ENCODE results near the gene IMMP2L. TPM values are rescaled to one million over a fixed set of nuclear protein-coding genes. Genes with fewer than 3 reads are reported as not detected.

The IMMP2L gene
- total and polyA plus RNA-seq, 2 of the 8 experiments (the other 6 are each of a cell fraction or from before 2014, with no cell fraction given): 2.3 to 10.1 TPM

DNA sequence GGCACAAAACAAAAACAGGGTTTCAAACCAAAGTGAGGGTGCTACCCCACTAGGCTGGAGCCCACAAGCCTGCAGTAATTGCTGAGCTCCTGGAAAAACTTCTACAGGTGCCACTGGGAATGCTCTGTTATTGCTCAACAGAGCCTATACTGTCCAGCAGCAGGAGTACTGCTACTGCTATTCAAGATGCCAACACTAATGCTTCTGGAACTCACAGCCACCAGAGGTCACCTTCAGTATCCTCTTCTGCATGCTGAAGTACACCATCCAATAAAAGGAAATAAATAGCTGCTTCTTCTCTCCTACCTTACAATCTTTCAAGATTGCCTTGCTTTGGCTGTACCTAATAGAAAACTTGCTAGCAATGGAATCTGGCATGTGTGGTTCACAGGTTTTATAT, 249.3 kb downstream of the IMMP2L start (continued):
- TF ChIP-seq, protein P1, sequence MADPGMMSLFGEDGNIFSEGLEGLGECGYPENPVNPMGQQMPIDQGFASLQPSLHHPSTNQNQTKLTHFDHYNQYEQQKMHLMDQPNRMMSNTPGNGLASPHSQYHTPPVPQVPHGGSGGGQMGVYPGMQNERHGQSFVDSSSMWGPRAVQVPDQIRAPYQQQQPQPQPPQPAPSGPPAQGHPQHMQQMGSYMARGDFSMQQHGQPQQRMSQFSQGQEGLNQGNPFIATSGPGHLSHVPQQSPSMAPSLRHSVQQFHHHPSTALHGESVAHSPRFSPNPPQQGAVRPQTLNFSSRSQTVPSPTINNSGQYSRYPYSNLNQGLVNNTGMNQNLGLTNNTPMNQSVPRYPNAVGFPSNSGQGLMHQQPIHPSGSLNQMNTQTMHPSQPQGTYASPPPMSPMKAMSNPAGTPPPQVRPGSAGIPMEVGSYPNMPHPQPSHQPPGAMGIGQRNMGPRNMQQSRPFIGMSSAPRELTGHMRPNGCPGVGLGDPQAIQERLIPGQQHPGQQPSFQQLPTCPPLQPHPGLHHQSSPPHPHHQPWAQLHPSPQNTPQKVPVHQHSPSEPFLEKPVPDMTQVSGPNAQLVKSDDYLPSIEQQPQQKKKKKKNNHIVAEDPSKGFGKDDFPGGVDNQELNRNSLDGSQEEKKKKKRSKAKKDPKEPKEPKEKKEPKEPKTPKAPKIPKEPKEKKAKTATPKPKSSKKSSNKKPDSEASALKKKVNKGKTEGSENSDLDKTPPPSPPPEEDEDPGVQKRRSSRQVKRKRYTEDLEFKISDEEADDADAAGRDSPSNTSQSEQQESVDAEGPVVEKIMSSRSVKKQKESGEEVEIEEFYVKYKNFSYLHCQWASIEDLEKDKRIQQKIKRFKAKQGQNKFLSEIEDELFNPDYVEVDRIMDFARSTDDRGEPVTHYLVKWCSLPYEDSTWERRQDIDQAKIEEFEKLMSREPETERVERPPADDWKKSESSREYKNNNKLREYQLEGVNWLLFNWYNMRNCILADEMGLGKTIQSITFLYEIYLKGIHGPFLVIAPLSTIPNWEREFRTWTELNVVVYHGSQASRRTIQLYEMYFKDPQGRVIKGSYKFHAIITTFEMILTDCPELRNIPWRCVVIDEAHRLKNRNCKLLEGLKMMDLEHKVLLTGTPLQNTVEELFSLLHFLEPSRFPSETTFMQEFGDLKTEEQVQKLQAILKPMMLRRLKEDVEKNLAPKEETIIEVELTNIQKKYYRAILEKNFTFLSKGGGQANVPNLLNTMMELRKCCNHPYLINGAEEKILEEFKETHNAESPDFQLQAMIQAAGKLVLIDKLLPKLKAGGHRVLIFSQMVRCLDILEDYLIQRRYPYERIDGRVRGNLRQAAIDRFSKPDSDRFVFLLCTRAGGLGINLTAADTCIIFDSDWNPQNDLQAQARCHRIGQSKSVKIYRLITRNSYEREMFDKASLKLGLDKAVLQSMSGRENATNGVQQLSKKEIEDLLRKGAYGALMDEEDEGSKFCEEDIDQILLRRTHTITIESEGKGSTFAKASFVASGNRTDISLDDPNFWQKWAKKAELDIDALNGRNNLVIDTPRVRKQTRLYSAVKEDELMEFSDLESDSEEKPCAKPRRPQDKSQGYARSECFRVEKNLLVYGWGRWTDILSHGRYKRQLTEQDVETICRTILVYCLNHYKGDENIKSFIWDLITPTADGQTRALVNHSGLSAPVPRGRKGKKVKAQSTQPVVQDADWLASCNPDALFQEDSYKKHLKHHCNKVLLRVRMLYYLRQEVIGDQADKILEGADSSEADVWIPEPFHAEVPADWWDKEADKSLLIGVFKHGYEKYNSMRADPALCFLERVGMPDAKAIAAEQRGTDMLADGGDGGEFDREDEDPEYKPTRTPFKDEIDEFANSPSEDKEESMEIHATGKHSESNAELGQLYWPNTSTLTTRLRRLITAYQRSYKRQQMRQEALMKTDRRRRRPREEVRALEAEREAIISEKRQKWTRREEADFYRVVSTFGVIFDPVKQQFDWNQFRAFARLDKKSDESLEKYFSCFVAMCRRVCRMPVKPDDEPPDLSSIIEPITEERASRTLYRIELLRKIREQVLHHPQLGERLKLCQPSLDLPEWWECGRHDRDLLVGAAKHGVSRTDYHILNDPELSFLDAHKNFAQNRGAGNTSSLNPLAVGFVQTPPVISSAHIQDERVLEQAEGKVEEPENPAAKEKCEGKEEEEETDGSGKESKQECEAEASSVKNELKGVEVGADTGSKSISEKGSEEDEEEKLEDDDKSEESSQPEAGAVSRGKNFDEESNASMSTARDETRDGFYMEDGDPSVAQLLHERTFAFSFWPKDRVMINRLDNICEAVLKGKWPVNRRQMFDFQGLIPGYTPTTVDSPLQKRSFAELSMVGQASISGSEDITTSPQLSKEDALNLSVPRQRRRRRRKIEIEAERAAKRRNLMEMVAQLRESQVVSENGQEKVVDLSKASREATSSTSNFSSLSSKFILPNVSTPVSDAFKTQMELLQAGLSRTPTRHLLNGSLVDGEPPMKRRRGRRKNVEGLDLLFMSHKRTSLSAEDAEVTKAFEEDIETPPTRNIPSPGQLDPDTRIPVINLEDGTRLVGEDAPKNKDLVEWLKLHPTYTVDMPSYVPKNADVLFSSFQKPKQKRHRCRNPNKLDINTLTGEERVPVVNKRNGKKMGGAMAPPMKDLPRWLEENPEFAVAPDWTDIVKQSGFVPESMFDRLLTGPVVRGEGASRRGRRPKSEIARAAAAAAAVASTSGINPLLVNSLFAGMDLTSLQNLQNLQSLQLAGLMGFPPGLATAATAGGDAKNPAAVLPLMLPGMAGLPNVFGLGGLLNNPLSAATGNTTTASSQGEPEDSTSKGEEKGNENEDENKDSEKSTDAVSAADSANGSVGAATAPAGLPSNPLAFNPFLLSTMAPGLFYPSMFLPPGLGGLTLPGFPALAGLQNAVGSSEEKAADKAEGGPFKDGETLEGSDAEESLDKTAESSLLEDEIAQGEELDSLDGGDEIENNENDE (IDR thresholded peaks at IDR 0.05; ENCODE audit: insufficient replicate concordance, low read length): no peak
- no peak for TF ChIP-seq CBX5 (IDR thresholded peaks at IDR 0.05; ENCODE audit: low read depth, low read length)
- no peak for TF ChIP-seq SIRT6 (IDR thresholded peaks at IDR 0.05; ENCODE audit: low read length)
- no peak for TF ChIP-seq RNF2 (IDR thresholded peaks at IDR 0.05; ENCODE audit: borderline replicate concordance, low read depth, low read length, missing control alignments, poor library complexity, severe bottlenecking)
- TF ChIP-seq POLR2A (IDR thresholded peaks at IDR 0.05; ENCODE audit: control extremely low read depth in 1 of 2, low read depth in 2 of 2, low read length in 2 of 2): no peak

All from H1 (cell line).